NCI-H1694 (cell line): ENCODE measurements around the gene LAMB3.

Experiments used
- DNase-seq: peaks from one replicate; lab custom pipeline; 2025; lab: John Stamatoyannopoulos, UW

Gene LAMB3

GRCh38 chr1:209595599-209596285 is 56.5 kb downstream of the LAMB3 start:
- DNase-seq: no peak

DNA sequence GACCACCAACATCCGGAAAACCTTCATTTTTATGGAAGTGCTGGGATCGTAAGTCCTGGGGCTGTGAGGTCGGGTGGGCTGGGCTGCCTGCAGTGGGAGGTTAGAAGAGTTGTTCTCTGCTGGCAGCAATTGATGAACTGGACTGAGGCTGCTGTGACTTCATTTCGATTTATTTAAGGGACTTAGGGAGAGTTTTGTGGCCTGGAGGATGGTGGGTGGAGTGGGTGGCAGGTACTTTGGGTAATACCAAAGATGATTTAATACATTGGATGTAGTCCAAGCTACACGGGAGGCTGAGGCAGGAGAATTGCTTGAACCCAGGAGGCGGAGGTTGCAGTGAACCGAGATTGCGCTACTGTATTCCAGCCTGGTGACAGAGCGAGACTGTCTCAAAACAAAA is 57.2 kb downstream of the LAMB3 start:
- no peak for DNase-seq

GRCh38 chr1:209594440-209594839 is 57.8 kb downstream of the LAMB3 start:
- DNase-seq: no peak

- no peak for DNase-seq
These were observed 58.5 kb downstream of the LAMB3 start for GRCh38 chr1:209593747-209594146.

DNA sequence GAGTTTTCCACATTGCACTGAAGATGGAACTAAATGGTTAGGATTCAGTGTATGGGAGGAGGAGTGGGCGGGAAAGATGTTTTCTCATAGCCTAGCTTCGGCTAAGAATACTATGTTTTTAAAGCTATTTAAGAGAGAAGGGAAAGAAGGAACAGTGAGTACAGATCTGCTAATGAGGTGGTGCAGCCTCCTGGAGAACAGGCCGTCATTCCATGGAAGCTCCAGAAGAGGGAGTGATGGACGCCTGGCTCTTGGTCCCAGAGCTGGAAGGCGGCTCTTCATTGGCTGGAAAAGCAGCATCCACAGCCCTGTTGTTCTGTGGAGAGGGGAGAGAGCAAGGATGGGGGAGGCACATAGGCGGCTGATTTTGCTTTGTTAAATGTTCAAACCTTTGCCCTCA is 61.8 kb downstream of the LAMB3 start:
- DNase-seq: no peak

DNA sequence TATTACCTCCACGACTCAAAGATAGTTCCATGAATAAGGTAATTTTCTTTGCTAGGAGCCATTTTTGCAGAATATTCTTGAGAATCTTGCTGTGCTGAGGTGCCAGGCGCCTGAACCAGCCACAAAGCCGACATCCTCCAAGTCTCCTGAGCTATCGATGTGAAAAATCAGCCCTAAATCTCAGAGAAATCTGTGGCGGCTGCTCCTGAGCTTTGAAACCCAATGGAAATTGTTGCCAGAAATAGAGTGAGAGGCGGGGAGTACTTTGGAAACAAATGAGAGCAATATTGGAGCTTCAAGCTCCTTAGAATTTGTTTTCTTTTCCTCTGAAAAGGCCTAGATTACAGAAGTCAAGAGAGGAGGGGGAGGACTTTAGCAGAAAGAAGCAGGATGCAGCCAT is 62.4 kb downstream of the LAMB3 start:
- no peak for DNase-seq

- DNase-seq: no peak
These were observed 62.8 kb downstream of the LAMB3 start for GRCh38 chr1:209589440-209589839.

DNA sequence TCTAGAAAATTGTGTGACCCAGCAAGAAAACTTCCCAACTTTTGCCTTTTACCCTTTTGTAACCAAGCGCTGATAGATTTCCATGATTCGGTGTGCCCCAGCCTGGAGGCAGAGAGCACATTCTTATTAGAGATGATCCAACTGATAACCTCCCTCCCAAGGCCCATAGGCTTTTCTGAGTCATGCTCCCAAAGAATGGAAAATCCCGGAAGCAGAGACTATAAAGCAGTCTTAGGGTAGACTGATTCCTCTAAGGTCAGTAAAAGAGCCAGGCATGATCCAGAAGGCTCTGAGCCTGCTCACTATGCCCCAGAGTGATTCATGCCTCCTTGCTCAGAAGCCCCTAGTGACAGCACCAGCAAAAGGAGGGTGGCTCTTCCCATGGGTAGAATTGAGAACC is 64.4 kb downstream of the LAMB3 start:
- no peak for DNase-seq

GRCh38 chr1:209586221-209586740 is 65.9 kb downstream of the LAMB3 start:
- no peak for DNase-seq

DNA sequence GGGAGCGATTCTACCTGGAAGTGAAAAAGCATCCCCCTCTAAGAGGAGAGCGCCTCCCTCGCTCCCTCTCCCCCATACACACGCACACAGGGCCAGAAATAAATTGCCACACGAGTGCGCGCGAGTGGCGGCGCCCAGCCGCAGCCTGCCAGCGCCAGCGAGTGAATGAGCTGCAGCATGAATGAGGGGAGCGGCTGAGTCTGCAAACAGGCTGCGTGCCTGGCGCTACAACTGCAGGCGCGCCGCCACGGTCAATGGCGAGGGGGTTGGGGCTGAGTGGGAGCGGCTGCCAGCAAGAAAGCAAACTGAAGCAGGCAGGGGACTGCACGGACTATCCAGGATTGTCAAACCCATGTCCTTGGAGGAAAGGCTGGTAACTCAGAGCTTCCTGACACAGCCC is 66.6 kb downstream of the LAMB3 start:
- DNase-seq: peak; percentile 22

- no peak for DNase-seq
These were observed 67.0 kb downstream of the LAMB3 start for GRCh38 chr1:209585197-209585596.

DNA sequence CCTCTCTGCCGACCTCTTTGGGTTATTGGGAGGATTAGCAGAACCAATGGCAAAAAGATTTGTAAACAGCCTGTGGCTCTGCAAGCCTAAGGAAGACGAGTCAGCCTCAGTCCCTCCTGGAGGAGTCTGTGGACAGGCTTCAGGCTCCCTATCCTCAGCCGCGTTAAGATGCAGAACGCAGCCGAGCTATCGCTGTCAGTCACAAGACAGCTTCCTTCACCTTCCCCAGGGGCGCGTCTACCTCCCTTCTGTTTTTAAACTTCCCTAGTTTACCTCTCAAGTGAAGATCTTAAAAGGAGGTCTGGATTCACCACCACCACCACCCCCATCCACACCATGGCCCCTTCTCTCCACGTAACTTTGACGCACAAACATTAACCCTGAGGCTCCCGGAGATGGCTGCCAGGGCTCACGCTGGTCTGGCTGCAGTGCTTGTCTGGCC is 68.0 kb downstream of the LAMB3 start:
- no peak for DNase-seq

DNA sequence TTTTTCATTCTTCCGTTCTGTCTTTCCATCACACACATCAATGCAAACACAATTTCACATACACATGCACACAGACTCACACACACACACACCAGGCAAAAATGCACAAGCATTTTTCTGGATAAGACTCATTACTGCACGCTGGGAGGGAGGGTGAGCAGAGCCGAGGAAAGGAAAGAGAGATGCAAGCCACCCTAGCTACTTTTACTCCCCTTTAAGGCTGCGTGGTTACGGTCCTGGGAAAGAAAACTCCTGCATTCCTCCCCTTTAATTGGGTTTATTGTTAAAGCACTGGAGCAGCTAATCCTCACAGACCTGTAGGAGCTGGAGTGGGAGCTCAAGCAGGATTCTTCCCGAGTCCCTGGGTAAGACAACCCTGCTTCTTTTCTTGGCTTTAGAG is 68.8 kb downstream of the LAMB3 start, which contains the start of gene CAMK1G:
CAMK1G (plus strand) TSS at position 307 of the 400 bp plus-strand sequence. CDS start 11,270 bp downstream, outside the sequence.
- no peak for DNase-seq

DNA sequence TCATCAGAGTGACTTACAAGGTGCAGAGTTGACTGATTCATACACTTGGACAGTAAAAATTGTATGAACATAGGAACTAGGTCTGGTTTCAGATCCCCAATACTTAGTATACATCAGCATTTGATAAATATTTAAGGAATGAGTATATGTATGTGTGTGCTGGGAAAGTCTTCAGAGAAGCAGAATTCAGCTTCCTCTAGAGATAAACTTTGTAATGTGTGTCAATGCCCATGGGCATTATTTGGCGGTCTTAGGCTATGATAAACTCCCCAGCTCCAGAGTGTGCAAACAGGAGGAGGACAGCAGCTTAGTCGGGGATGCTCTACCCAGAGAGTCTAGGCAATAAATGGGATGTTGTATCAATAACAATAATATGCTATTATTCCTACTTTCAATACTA is 71.6 kb downstream of the LAMB3 start:
- DNase-seq: no peak

DNA sequence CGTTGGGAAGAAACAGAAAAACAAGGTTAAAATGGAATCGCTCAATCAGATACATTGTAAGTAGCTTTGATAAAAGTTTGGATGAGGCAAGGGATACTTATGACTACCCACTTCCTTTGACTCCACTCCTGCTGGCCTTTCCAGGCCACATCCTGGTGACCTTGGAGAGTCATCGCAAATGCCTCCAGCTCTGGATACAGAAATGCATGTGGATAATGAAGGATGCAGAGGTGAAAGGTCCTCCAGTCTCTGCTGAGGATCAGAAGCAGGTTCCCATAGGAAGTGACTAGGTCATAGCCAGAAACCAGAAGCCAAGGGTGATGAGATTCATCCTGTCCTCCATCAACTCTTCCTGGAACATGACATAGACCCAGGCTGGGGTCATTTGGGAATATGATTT is 74.9 kb downstream of the LAMB3 start:
- DNase-seq: no peak

DNA sequence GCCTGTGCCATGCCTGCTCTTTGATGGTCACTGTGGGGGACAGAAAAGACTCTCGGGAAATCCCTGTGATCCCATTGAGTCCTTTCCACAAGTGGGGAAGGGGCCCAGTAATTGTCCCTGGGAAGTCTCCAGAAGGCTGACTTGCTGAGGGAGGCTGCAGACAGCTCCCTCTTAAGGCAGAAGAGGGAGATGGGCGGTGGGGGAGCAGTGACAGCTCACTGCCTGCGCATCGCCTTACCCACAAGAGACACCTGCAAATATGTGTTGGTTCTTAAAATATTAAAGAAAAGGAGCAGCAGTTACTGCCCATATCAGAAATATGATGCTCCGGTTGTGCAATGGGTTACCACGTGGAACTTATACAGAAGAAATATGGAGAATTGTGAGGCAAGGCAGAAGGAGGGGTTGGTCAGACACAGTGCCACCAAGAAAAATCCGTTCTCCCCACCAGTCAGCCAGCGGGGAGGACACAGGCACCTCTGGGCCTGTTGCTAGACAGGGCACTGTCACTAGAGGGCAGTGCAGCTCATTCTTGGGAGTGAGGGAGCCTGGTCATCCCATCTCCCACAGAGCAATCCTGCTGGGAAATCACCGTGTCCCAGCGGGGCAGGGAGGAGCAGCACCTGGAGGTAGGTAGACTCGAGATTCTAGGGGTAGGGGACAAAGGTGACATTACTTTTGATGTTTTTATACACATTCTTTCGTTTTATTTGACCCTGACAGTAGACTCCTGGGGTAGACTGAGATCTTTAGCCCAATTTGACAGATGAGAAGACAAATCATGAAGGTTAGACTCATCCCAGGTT is 75.6 kb downstream of the LAMB3 start:
- DNase-seq: peak; percentile 85

DNA sequence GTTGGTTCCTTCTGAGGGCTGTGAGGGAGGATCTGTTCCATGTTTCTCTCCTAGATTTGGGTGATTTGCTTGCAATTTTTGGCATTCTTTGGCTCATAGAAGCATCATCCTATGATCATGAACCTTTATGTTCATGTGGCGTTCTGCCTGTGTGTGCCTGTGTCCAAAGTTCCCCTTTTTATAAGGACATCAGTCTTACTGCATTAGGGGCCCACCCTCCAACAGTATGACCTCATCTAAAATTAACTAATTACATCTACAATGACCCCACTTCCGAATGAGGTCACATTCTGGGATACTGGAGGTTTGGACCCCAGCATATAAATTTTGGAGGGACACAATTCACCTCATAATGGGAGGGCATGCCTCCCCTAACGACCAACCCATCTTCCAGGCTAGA is 81.5 kb downstream of the LAMB3 start:
- DNase-seq: no peak

DNA sequence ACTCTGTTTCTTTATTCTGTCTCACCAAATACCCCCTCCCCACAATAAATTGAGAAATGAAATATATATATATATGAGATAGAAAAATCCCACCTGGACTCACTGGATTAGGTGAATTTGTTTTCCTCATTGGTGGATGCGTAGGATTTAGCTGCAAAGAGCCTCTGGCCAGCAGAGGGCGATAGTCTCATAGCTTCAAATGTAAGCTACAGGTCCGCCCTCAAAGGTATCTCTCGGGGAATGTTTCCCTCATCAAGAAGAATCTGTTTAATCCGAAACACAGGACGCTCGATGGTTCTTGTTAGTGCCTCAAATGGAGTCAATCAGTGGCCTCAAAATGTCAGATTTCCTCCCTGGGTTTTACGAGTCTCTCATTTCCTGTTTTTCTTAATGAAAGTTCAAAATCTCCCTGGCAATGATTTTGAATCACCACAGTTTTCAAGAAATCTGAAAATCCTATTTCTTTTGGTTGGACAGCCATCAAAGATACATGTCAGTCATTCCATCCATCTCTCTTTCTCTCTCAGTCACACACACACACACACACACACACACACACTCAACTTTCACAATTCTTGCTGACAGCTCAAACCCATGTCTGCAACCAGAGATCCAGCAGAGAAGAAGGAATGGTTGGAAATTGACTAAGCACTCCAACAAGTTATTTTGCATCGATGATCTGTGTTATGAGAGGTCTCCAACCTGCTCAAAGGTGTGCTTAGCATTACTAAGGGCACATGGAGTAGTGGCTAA is 82.6 kb downstream of the LAMB3 start:
- peak; percentile 86 for DNase-seq

DNA sequence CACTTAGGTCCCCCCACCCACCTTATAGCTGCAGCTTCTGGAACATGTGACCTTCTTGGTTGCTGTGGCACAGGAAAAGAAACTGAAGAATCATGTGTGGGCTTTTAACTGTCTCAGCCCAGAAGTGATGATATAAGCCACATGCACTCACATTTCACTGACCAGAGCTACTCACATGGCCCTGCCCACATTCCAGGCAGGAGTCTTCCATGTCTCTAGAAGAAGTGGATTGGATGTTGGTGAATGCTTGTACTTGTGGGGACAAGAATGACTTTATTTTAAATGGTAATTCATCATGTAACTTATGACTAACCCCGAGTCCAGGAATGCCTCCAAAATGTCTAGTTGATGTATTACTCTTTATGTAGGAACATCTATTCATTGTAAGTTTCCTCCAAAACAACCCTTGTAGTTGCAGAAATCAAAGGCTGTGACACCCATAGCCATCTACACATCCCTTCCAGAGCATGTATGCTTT is 84.5 kb downstream of the LAMB3 start:
- no peak for DNase-seq

DNA sequence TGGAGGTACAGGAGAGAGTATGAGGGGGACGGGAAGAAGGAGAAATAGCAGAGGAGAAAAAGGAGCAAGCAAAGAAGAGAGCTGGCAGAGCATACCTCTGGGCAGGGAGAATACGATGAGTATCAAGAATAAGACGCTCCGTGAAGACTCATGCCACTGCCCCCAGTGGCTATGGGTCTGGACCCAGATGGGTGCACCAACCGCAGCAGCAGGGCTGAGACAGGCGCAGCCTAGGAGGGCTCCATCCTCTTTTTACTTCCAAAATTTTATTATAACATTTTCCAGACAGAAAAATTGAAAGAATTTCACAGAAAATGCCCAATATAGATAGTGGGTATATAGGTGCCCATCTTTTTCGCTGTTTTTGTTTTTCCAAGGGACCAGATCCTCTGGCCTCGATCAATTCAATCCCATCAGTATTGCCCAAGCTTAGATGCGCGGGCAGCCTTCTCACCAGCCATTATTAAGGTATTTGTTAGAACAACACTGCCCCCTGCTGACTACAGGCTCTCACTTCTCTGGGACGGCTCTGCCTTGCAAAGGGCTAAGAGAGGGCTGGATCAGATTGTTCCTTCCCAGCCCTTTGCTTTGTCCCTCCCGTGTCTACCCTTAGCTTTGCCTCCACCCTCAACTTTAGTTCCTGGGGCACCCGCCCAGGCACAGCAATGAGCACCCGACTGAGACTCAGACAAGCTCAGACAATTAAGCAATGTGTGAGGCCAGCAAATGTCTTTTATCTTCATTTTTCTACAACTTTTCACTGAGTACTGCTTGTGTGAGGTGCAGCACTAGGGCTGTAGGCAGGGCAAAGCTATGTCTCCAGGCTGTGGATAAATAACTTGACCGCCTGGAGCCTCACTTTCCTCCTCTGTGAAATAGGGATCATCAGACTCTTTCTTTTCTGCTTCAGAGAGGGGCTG is 86.2 kb downstream of the LAMB3 start:
- DNase-seq: peak; percentile 94
